Endothelial cell of umbilical vein (primary cell): ENCODE measurements around the gene PTPRD. TPM values are rescaled to one million over a fixed set of nuclear protein-coding genes. Genes with fewer than 3 reads are reported as not detected.

Source experiments
- BruUV-seq: library from RNA; stranded (reverse); fragments of 400-500 nt; replicated peaks from 2 replicates; lab custom pipeline; 2021; lab: Mats Ljungman, UMichigan
- CTCF ChIA-PET: fragments of 300-600, 350-600 bp; sonication (Branson Sonifier 250); formaldehyde crosslinking; loops from one replicate; lab custom pipeline; 2021; ENCODE audit warnings: antibody characterized with exemption, inconsistent platforms; lab: Charles Lee
- POLR2A ChIA-PET: fragments of 300-600, 350-600 bp; sonication (Branson Sonifier 250); formaldehyde crosslinking; loops from one replicate; lab custom pipeline; 2021; ENCODE audit warnings: antibody characterized with exemption, inconsistent platforms; lab: Charles Lee
- DNase-seq: peaks from one replicate; pipeline ENCODE4 v3.0.0-alpha.2; 2011; ENCODE audit warnings: low read depth, low spot score
- FAIRE-seq: peaks from 2 replicates; lab custom pipeline; 2011; peaks lifted over from hg19 to GRCh38; lab: Jason Lieb, UNC
- H2AFZ ChIP-seq: 2 replicates; pipeline ENCODE4 v1.6.0; 2012; ENCODE audit warnings: low read depth, low read length, control low read depth, inconsistent platforms
- H3K27ac ChIP-seq: 2 replicates; pipeline ENCODE4 v1.5.1; 2011; ENCODE audit warnings: low read depth, mild to moderate bottlenecking, control low read depth, low read length, moderate library complexity; ENCODE audit not compliant: insufficient read depth
- H3K27me3 ChIP-seq, 2 experiments: 2 replicates each; pipeline versions ENCODE4 v1.6.0 to v1.6.1; 2011; ENCODE audit warnings: low read length in 2 of 2, mixed read lengths in 1 of 2; ENCODE audit not compliant: control insufficient read depth in 2 of 2, insufficient read depth in 2 of 2
- H3K36me3 ChIP-seq, 2 experiments: 2 replicates in 1 of 2; 3 replicates in 1 of 2; pipeline ENCODE4 v1.5.1; 2011; ENCODE audit warnings: low read length in 2 of 2, mild to moderate bottlenecking in 1 of 2, moderate library complexity in 1 of 2; ENCODE audit not compliant: control insufficient read depth in 2 of 2, insufficient read depth in 2 of 2; ENCODE audit errors: extremely low read depth in 1 of 2
- H3K4me1 ChIP-seq: 3 replicates; pipeline ENCODE4 v1.5.1; 2011; ENCODE audit warnings: mild to moderate bottlenecking, low read length; ENCODE audit not compliant: control insufficient read depth, insufficient read depth; ENCODE audit errors: extremely low read depth
- H3K4me2 ChIP-seq: 2 replicates; pipeline ENCODE4 v1.6.1; 2011; ENCODE audit warnings: low read length, control low read depth, mixed read lengths; ENCODE audit not compliant: insufficient read depth
- H3K4me3 ChIP-seq, 3 experiments: fragments of 200-600 bp in 1 of 3; sonication (generic), shearing (Covaris generic) in 1 of 3; replicated peaks in 1 of 3; 2 replicates each; pipeline ENCODE4 v1.5.1; 2011 to 2016; ENCODE audit warnings: control low read depth in 3 of 3, low read length in 3 of 3, mild to moderate bottlenecking in 2 of 3, inconsistent platforms in 1 of 3, low read depth in 1 of 3, moderate library complexity in 1 of 3; ENCODE audit not compliant: insufficient read depth in 1 of 3
- H3K79me2 ChIP-seq: 2 replicates; pipeline ENCODE4 v1.6.0; 2012; ENCODE audit warnings: low read length, inconsistent platforms; ENCODE audit not compliant: control insufficient read depth, insufficient read depth
- H3K9ac ChIP-seq: replicated peaks from 2 replicates; pipeline ENCODE3; 2011; ENCODE audit warnings: low read length, control low read depth; ENCODE audit not compliant: insufficient read depth; ENCODE audit errors: extremely low read depth
- H3K9me1 ChIP-seq: replicated peaks from 3 replicates; pipeline ENCODE4 v1.6.0; 2011; ENCODE audit warnings: mild to moderate bottlenecking, low read length; ENCODE audit not compliant: control insufficient read depth, insufficient read depth; ENCODE audit errors: extremely low read depth
- H3K9me3 ChIP-seq: replicated peaks from 2 replicates; pipeline ENCODE4 v1.5.1; 2012; ENCODE audit warnings: low read length, inconsistent platforms; ENCODE audit not compliant: control insufficient read depth, insufficient read depth
- H4K20me1 ChIP-seq: replicated peaks from 2 replicates; pipeline ENCODE3; 2011; ENCODE audit warnings: mild to moderate bottlenecking, low read length; ENCODE audit not compliant: control insufficient read depth, insufficient read depth; ENCODE audit errors: extremely low read depth
- CTCF ChIP-seq, 2 donors: IDR thresholded peaks; 1 replicate in 1 of 2; 2 replicates in 1 of 2; pipeline ENCODE4 v1.5.1; 2011; ENCODE audit warnings: low read length in 2 of 2, mild to moderate bottlenecking in 2 of 2, moderate library complexity in 2 of 2, control low read depth in 1 of 2, inconsistent platforms in 1 of 2, low read depth in 1 of 2; ENCODE audit not compliant: insufficient read depth in 1 of 2; ENCODE audit errors: extremely low read depth in 1 of 2
- EZH2 ChIP-seq: IDR thresholded peaks from 2 replicates; pipeline ENCODE4 v1.6.1; 2012; ENCODE audit warnings: borderline replicate concordance, low read depth, mild to moderate bottlenecking, moderate library complexity, low read length, inconsistent platforms; ENCODE audit not compliant: severe bottlenecking
- FOS ChIP-seq: IDR thresholded peaks from 2 replicates; pipeline ENCODE4 v1.6.1; 2011; ENCODE audit warnings: mild to moderate bottlenecking, low read length, moderate library complexity, borderline replicate concordance; ENCODE audit not compliant: insufficient read depth
- GATA2 ChIP-seq: IDR thresholded peaks from 2 replicates; pipeline ENCODE4 v1.7.0; 2011; ENCODE audit warnings: low read depth, mild to moderate bottlenecking, moderate library complexity, mixed read lengths, low read length; ENCODE audit not compliant: insufficient read length, insufficient read depth
- JUN ChIP-seq: IDR thresholded peaks from 2 replicates; pipeline ENCODE4 v1.6.1; 2011; ENCODE audit warnings: borderline replicate concordance, low read depth; ENCODE audit not compliant: insufficient read length, insufficient read depth
- MAX ChIP-seq: IDR thresholded peaks from 2 replicates; pipeline ENCODE4 v1.6.1; 2011; ENCODE audit not compliant: insufficient read depth, insufficient read length
- MYC ChIP-seq: IDR thresholded peaks from one replicate; pipeline ENCODE4 v1.6.1; 2011; ENCODE audit warnings: mild to moderate bottlenecking, low read depth, low read length
- POLR2A ChIP-seq: IDR thresholded peaks from 2 replicates; pipeline ENCODE4 v1.6.1; 2012; ENCODE audit warnings: low read depth, mild to moderate bottlenecking, control low read depth, low read length
- POLR2AphosphoS5 ChIP-seq: IDR thresholded peaks from 2 replicates; pipeline ENCODE4 v1.6.1; 2012; ENCODE audit warnings: low read depth, mild to moderate bottlenecking, control low read depth, low read length, moderate library complexity; ENCODE audit not compliant: insufficient read depth
- dilution Hi-C: fragments of 300-500 bp; cut with MboI; formaldehyde crosslinking; loops from one replicate; pipeline ENCODE4 v1.15.0; 2019; ENCODE audit warnings: low sequenced_read_pairs; ENCODE audit not compliant: extremely low pct_ligation_motif_present
- intact Hi-C: fragments of 100-400 bp; cut with micrococcal nuclease; formaldehyde crosslinking; loops from one replicate; pipeline ENCODE4 v1.10.0; 2022
- polyA plus RNA-seq, 4 experiments: library from polyadenylated mRNA; depleted of rRNA in 3 of 4; stranded (reverse) in 3 of 4; unstranded in 1 of 4; fragments of >200 nt; gene quantifications; 2 replicates each; pipeline versions ENCODE4 v1.2.1 to v1.2.3, GENCODE V29; 2011 to 2012; ENCODE audit warnings: missing spikeins in 1 of 4
- total RNA-seq: library from RNA; stranded (reverse); gene quantifications from 2 replicates; pipeline ENCODE4 v1.2.3, GENCODE V29; 2021

PTPRD gene
- total and polyA plus RNA-seq, 2 donors (not counting 3 experiments of a cell fraction or from before 2014, with no cell fraction given) = 5.5 to 5.7 TPM

- Histone ChIP-seq H3K4me2 (no peak overlapping the region), H3K9ac (no peak overlapping the region), H3K4me1 (no peaks in the 10 kb centered on the region), H3K4me3 (no peak overlapping the region), H4K20me1 (no peaks in the 10 kb centered on the region), H3K9me1 (no peaks in the 10 kb centered on the region), H3K79me2 (no peaks in the 10 kb centered on the region), H2AFZ (no peak overlapping the region), H3K27me3 (no peaks in the 10 kb centered on the region), H3K36me3 (no peaks in the 10 kb centered on the region), H3K27ac (no peak overlapping the region), H3K9me3 (no peaks in the 10 kb centered on the region)
- no peak for TF ChIP-seq MYC
- no peak for TF ChIP-seq POLR2A
- no peak for TF ChIP-seq MAX
- no peak for TF ChIP-seq GATA2
- TF ChIP-seq JUN = no peak
- TF ChIP-seq EZH2 = no peak
- TF ChIP-seq FOS = no peak
- no peak for TF ChIP-seq CTCF (IDR thresholded peaks at IDR 0.05; ENCODE audit: extremely low read depth in 1 of 2, insufficient read depth in 1 of 2, low read depth in 1 of 2, low read length in 2 of 2)
- no peak for TF ChIP-seq POLR2AphosphoS5
- intact Hi-C loops (no loop called here), dilution Hi-C loops (no loop called here)
- ChIA-PET CTCF (no interaction called here), POLR2A (no interaction called here)
- DNase-seq (no peak), FAIRE-seq (no peak)
- no TSS peak for BruUV-seq
These were observed 1567.2 kb downstream of the PTPRD start for GRCh38 chr9:9045572-9045971.
